H1 (cell line): ENCODE data around the gene KERA. TPM values are rescaled to one million over a fixed set of nuclear protein-coding genes. Genes with fewer than 3 reads are reported as not detected.

Experiments
- CTCF ChIA-PET: fragments of 300-600 bp; sonication (Branson Sonifier 250); formaldehyde crosslinking; loops from one replicate; lab custom pipeline; 2021; ENCODE audit not compliant: partially characterized antibody; lab: Charles Lee
- POLR2A ChIA-PET: fragments of 300-600 bp; sonication (Branson Sonifier 250); formaldehyde crosslinking; loops from one replicate; lab custom pipeline; 2021; ENCODE audit warnings: inconsistent platforms; ENCODE audit not compliant: partially characterized antibody; lab: Charles Lee
- DNase-seq, 2 experiments: peaks; one replicate each; pipeline versions ENCODE4 v3.0.0 to v3.0.0-alpha.2; 2010 to 2022; ENCODE audit warnings: low spot score in 2 of 2, low read depth in 1 of 2, mixed read lengths in 1 of 2
- FAIRE-seq: peaks from 2 replicates; lab custom pipeline; 2011; peaks lifted over from hg19 to GRCh38; lab: Jason Lieb, UNC
- H2AFZ ChIP-seq: 2 replicates; pipeline ENCODE4 v1.8.1; 2012; ENCODE audit warnings: low read length, inconsistent platforms
- H2AK5ac ChIP-seq: 2 replicates; pipeline ENCODE4 v1.6.1; 2013; ENCODE audit warnings: low read depth, low read length
- H2BK120ac ChIP-seq: replicated peaks from 2 replicates; pipeline ENCODE3; 2013; ENCODE audit warnings: low read depth, low read length, inconsistent platforms
- H2BK12ac ChIP-seq: 2 replicates; pipeline ENCODE4 v1.6.1; 2013; ENCODE audit warnings: low read depth, low read length
- H2BK15ac ChIP-seq: 2 replicates; pipeline ENCODE4 v1.6.1; 2013; ENCODE audit warnings: low read length
- H2BK20ac ChIP-seq: 2 replicates; pipeline ENCODE4 v1.6.1; 2013; ENCODE audit warnings: low read length
- H2BK5ac ChIP-seq: 2 replicates; pipeline ENCODE4 v1.6.1; 2013; ENCODE audit warnings: low read depth, low read length
- H3K14ac ChIP-seq: 2 replicates; pipeline ENCODE4 v1.6.1; 2013; ENCODE audit warnings: inconsistent platforms; ENCODE audit not compliant: insufficient read length
- H3K18ac ChIP-seq: 2 replicates; pipeline ENCODE4 v1.6.1; 2013; ENCODE audit warnings: low read length; ENCODE audit errors: extremely low read depth
- H3K23ac ChIP-seq: 2 replicates; pipeline ENCODE4 v1.6.1; 2013; ENCODE audit warnings: inconsistent platforms; ENCODE audit not compliant: insufficient read length
- H3K23me2 ChIP-seq: 2 replicates; pipeline ENCODE4 v1.6.1; 2013; ENCODE audit warnings: low read depth, low read length
- H3K27ac ChIP-seq: 2 replicates; pipeline ENCODE4 v1.6.1; 2011; ENCODE audit warnings: low read depth, low read length, inconsistent platforms
- H3K27me3 ChIP-seq, 4 experiments: replicated peaks in 1 of 4; 1 replicate in 1 of 4; 2 replicates in 3 of 4; pipeline versions ENCODE4 v1.6.1 to v1.8.1; 2011 to 2013; ENCODE audit warnings: low read length in 3 of 4, mild to moderate bottlenecking in 3 of 4, inconsistent platforms in 2 of 4, mixed read lengths in 2 of 4, moderate library complexity in 1 of 4; ENCODE audit not compliant: control insufficient read depth in 3 of 4, insufficient read depth in 3 of 4; ENCODE audit errors: extremely low read depth in 1 of 4
- H3K36me3 ChIP-seq, 4 experiments: 2 replicates each; pipeline versions ENCODE4 v1.6.1 to v1.8.1; 2011 to 2013; ENCODE audit warnings: mild to moderate bottlenecking in 4 of 4, low read length in 3 of 4, moderate library complexity in 2 of 4, control low read depth in 1 of 4, inconsistent platforms in 1 of 4; ENCODE audit not compliant: insufficient read depth in 4 of 4, control insufficient read depth in 2 of 4
- H3K4ac ChIP-seq: replicated peaks from 2 replicates; pipeline ENCODE3; 2013; ENCODE audit warnings: low read length, low read depth, mixed read lengths, inconsistent platforms; ENCODE audit not compliant: insufficient read length
- H3K4me1 ChIP-seq, 4 experiments: replicated peaks in 1 of 4; 1 replicate in 1 of 4; 2 replicates in 3 of 4; pipeline versions ENCODE4 v1.6.1 to v1.8.1; 2011 to 2013; ENCODE audit warnings: low read length in 3 of 4, inconsistent platforms in 2 of 4, mixed read lengths in 1 of 4; ENCODE audit not compliant: insufficient read depth in 4 of 4, control insufficient read depth in 3 of 4
- H3K4me2 ChIP-seq, 2 experiments: 2 replicates each; pipeline versions ENCODE4 v1.6.1 to v1.8.1; 2011 to 2013; ENCODE audit warnings: low read depth in 2 of 2, low read length in 2 of 2, control low read depth in 1 of 2, inconsistent platforms in 1 of 2, mild to moderate bottlenecking in 1 of 2; ENCODE audit not compliant: insufficient read depth in 1 of 2
- H3K4me3 ChIP-seq, 4 experiments: fragments of 200-600, 300-600 bp in 1 of 4; sonication (generic), shearing (Covaris generic), sonication (Bioruptor Twin) in 1 of 4; 2 replicates each; pipeline versions ENCODE4 v1.5.1 to v1.8.1; 2011 to 2016; ENCODE audit warnings: low read length in 4 of 4, low read depth in 3 of 4, control low read depth in 2 of 4, inconsistent platforms in 2 of 4, mild to moderate bottlenecking in 2 of 4, mixed read lengths in 1 of 4, moderate library complexity in 1 of 4; ENCODE audit not compliant: insufficient read depth in 2 of 4; ENCODE audit errors: extremely low read depth in 1 of 4
- H3K56ac ChIP-seq: replicated peaks from 2 replicates; pipeline ENCODE3; 2013; ENCODE audit warnings: low read depth, mild to moderate bottlenecking, mixed read lengths, low read length, inconsistent platforms; ENCODE audit not compliant: insufficient read length
- H3K79me1 ChIP-seq: 2 replicates; pipeline ENCODE4 v1.6.1; 2013; ENCODE audit warnings: low read depth, low read length, control low read depth
- H3K79me2 ChIP-seq, 2 experiments: 2 replicates each; pipeline versions ENCODE4 v1.6.1 to v1.8.1; 2012 to 2013; ENCODE audit warnings: low read length in 2 of 2, mild to moderate bottlenecking in 2 of 2, inconsistent platforms in 1 of 2; ENCODE audit not compliant: insufficient read depth in 2 of 2, control insufficient read depth in 1 of 2
- H3K9ac ChIP-seq, 4 experiments: replicated peaks in 1 of 4; 1 replicate in 1 of 4; 2 replicates in 3 of 4; pipeline versions ENCODE4 v1.6.1 to v1.8.1; 2011 to 2013; ENCODE audit warnings: low read depth in 3 of 4, low read length in 3 of 4, control low read depth in 2 of 4, mild to moderate bottlenecking in 2 of 4, moderate library complexity in 2 of 4, inconsistent platforms in 1 of 4; ENCODE audit errors: extremely low read depth in 1 of 4
- H3K9me3 ChIP-seq, 2 experiments: 2 replicates each; pipeline versions ENCODE4 v1.6.1 to v1.8.1; 2012 to 2013; ENCODE audit warnings: mild to moderate bottlenecking in 2 of 2, moderate library complexity in 2 of 2, control low read depth in 1 of 2, inconsistent platforms in 1 of 2, low read depth in 1 of 2, low read length in 1 of 2, mixed read lengths in 1 of 2; ENCODE audit not compliant: insufficient read depth in 2 of 2
- H4K20me1 ChIP-seq, 2 experiments: replicated peaks in 1 of 2; 2 replicates each; pipeline versions ENCODE3 to v1.8.1; 2011 to 2013; ENCODE audit warnings: inconsistent platforms in 2 of 2, low read length in 2 of 2, mild to moderate bottlenecking in 1 of 2; ENCODE audit not compliant: insufficient read depth in 2 of 2, control insufficient read depth in 1 of 2
- H4K5ac ChIP-seq: 2 replicates; pipeline ENCODE4 v1.6.1; 2013; ENCODE audit warnings: low read length, low read depth, mixed read lengths, inconsistent platforms; ENCODE audit not compliant: insufficient read length
- H4K8ac ChIP-seq: 2 replicates; pipeline ENCODE4 v1.8.0; 2013; ENCODE audit warnings: mild to moderate bottlenecking, moderate library complexity, low read length, inconsistent platforms; ENCODE audit not compliant: insufficient read depth; ENCODE audit errors: extremely low read depth
- H4K91ac ChIP-seq: replicated peaks from 2 replicates; pipeline ENCODE3; 2013; ENCODE audit warnings: low read length, mixed read lengths, inconsistent platforms; ENCODE audit not compliant: insufficient read length
- ASH2L ChIP-seq: fragments of 200-600, 300-600 bp; sonication (generic); IDR thresholded peaks from one replicate; pipeline ENCODE4 v1.7.1; 2017; ENCODE audit warnings: low read length
- BRCA1 ChIP-seq: IDR thresholded peaks from 2 replicates; pipeline ENCODE4 v1.6.1; 2012; ENCODE audit warnings: low read depth, low read length, improper control_type of control experiment
- CHD1 ChIP-seq: IDR thresholded peaks from 2 replicates; pipeline ENCODE4 v1.6.1; 2012; ENCODE audit warnings: low read depth, low read length, improper control_type of control experiment
- FOSL1 ChIP-seq: IDR thresholded peaks from 2 replicates; pipeline ENCODE4 v1.6.1; 2011; ENCODE audit warnings: mild to moderate bottlenecking, low read depth, low read length, moderate library complexity; ENCODE audit not compliant: insufficient read depth
- GABPA ChIP-seq: IDR thresholded peaks from 2 replicates; pipeline ENCODE4 v1.6.1; 2011; ENCODE audit warnings: mild to moderate bottlenecking, low read length, moderate library complexity, borderline replicate concordance; ENCODE audit not compliant: insufficient read depth
- POLR2AphosphoS5 ChIP-seq: IDR thresholded peaks from 2 replicates; pipeline ENCODE4 v1.6.1; 2011; ENCODE audit warnings: low read depth, low read length
- RFX5 ChIP-seq: IDR thresholded peaks from 2 replicates; pipeline ENCODE4 v1.6.1; 2011; ENCODE audit warnings: low read depth, low read length, improper control_type of control experiment, borderline replicate concordance
- SRF ChIP-seq: IDR thresholded peaks from 2 replicates; pipeline ENCODE4 v1.6.1; 2011; ENCODE audit warnings: mild to moderate bottlenecking, low read depth, low read length, moderate library complexity
- WGBS, 2 experiments: shearing (Covaris generic) in 1 of 2; methylation state at CpG; one replicate each; pipeline versions ENCODE4 v1.1.6 to v1.1.7; 2013 to 2015; ENCODE audit warnings: low lambda C conversion rate in 2 of 2, mixed read lengths in 2 of 2, inconsistent platforms in 1 of 2, low coverage in 1 of 2, missing lambda C conversion rate in 1 of 2; ENCODE audit not compliant: insufficient replicate concordance in 2 of 2, insufficient coverage in 1 of 2, insufficient read length in 1 of 2; ENCODE audit errors: extremely low coverage in 1 of 2, missing lambda C conversion rate in 1 of 2; 5-methylcytosine and 5-hydroxymethylcytosine counted together
- polyA plus RNA-seq, 7 experiments: library from polyadenylated mRNA; depleted of rRNA in 3 of 7; stranded (reverse) in 5 of 7; unstranded in 2 of 7; fragments of >200 nt in 5 of 7; fragments of 200-250 nt in 2 of 7; gene quantifications; 1 replicate in 5 of 7; 2 replicates in 1 of 7; 4 replicates in 1 of 7; pipeline versions ENCODE4 v1.2.1 to v1.2.3, GENCODE V29; 2011 to 2013; ENCODE audit warnings: missing spikeins in 2 of 7, mixed read lengths in 2 of 7
- total RNA-seq: library from RNA; stranded (reverse); fragmentation: NEBNext Ultra II Directional; extraction: Animal tissue kit (Norgen Biotek cat#: 25700); gene quantifications from 2 replicates; pipeline ENCODE4 v1.2.1, GENCODE V29; 2021

The KERA gene
- total and polyA plus RNA-seq, 2 of the 8 experiments (the other 6 are each of a cell fraction or from before 2014, with no cell fraction given): not detected

DNA sequence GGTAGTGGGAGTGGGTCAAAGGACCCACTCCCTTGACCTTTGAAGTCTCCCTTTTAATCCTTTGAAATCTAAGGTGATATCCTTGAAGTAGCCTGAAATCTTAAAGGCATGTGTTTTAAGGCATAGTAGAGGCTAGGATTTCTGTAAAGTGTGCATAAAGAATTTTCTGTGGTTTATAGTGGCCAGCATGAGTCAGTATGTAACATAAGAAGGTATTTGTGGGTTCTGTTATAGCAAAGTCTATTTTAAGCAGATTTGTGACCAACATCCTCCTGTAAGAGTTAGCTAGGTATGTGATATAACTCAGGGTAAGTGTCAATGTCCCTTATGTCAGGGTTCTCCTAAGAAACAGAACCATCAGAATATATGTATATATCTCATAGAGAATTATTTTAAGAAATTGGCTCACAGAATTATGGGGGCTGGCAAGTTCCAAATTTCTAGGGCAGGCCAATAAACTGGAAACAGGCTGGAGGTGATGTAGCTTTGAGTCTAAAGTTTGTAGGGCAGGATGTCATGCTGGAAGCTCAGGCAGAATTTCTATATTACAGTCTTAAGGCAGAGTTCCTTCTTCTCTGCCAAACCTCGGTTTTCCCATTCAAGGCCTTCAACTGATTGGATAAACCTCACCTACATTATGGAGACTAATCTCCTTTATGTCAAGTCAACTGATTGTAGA, 34.4 kb downstream of the KERA start:
- Histone ChIP-seq H3K14ac (no peak overlapping the region), H3K79me2 (no peaks in the 10 kb centered on the region), H3K56ac (no peak overlapping the region), H3K27ac (no peak overlapping the region), H3K4me3 (no peak overlapping the region), H3K36me3 (no peaks in the 10 kb centered on the region), H4K20me1 (no peaks in the 10 kb centered on the region), H4K8ac (no peak overlapping the region), H2AK5ac (no peak overlapping the region), H2BK5ac (no peak overlapping the region), H3K9ac (no peak overlapping the region), H2AFZ (no peak overlapping the region), H3K79me1 (no peaks in the 10 kb centered on the region), H3K18ac (no peak overlapping the region), H3K23me2 (no peaks in the 10 kb centered on the region), H4K91ac (no peak overlapping the region), H4K5ac (no peak overlapping the region), H3K9me3 (no peaks in the 10 kb centered on the region), H3K27me3 (no peaks in the 10 kb centered on the region), H2BK20ac (no peak overlapping the region), H3K4ac (no peak overlapping the region), H3K4me2 (no peak overlapping the region), H2BK15ac (no peak overlapping the region), H3K4me1 (no peaks in the 10 kb centered on the region), H3K23ac (no peak overlapping the region), H2BK12ac (no peak overlapping the region), H2BK120ac (no peak overlapping the region)
- 94% methylated on average over 1 of the region's 1 CpG; no CpG with 5 or more reads in 1 of the 2 experiments for WGBS, 2 experiments
- FAIRE-seq: no peak
- no peak for DNase-seq
- TF ChIP-seq CHD1: no peak
- no peak for TF ChIP-seq SRF
- no peak for TF ChIP-seq GABPA
- TF ChIP-seq BRCA1: no peak
- no peak for TF ChIP-seq RFX5
- no peak for TF ChIP-seq ASH2L
- TF ChIP-seq FOSL1: no peak
- TF ChIP-seq POLR2AphosphoS5: no peak
- CTCF ChIA-PET: interaction anchor here (0.6 to 1.5 kb wide), 2 partner anchors 8 to 44 kb away, joined by 3 read pairs; no protein-coding TSS in a partner anchor
- POLR2A ChIA-PET: no interaction called here
